Stimulated activated CD8-positive, alpha-beta memory T cell treated with anti-CD3 and anti-CD28 coated beads, Interleukin-12 subunit alpha, Interleukin-12 subunit beta, amount 100 ng/mL, for 24 hours (primary cell): ENCODE data around the gene GHR.
"Not testable (repeated sequence)": the region's sequence is repeated elsewhere in the genome, so short reads cannot be mapped to it uniquely, and the experiment has no call there.

Experiments
- DNase-seq: peaks from one replicate; pipeline ENCODE4 v3.0.0-alpha.2; 2020; ENCODE audit errors: extremely low read depth

The GHR gene

GRCh38 chr5:42645138-42645537 lies 221.9 kb downstream of the GHR start:
- DNase-seq: no peak

GRCh38 chr5:42648036-42648435 lies 224.8 kb downstream of the GHR start:
- DNase-seq: no peak

GRCh38 chr5:42648915-42649314 lies 225.7 kb downstream of the GHR start:
- DNase-seq: no peak

- no peak for DNase-seq
These were observed 226.8 kb downstream of the GHR start for GRCh38 chr5:42650084-42650483.

GRCh38 chr5:42653705-42654104 lies 230.5 kb downstream of the GHR start:
- DNase-seq: no peak

GRCh38 chr5:42654645-42655044 lies 231.4 kb downstream of the GHR start:
- DNase-seq: no peak

GRCh38 chr5:42655982-42656650 lies 232.9 kb downstream of the GHR start:
- no peak for DNase-seq

GRCh38 chr5:42656651-42657015 lies 233.4 kb downstream of the GHR start:
- no peak for DNase-seq

GRCh38 chr5:42659869-42660268 lies 236.6 kb downstream of the GHR start:
- not testable (repeated sequence) for DNase-seq

GRCh38 chr5:42665857-42666256 lies 242.6 kb downstream of the GHR start:
- no peak for DNase-seq

GRCh38 chr5:42666869-42667268 lies 243.6 kb downstream of the GHR start:
- DNase-seq: no peak

GRCh38 chr5:42668254-42668653 lies 245.0 kb downstream of the GHR start:
- no peak for DNase-seq

GRCh38 chr5:42672925-42673324 lies 249.7 kb downstream of the GHR start:
- no peak for DNase-seq

GRCh38 chr5:42675602-42676001 lies 252.4 kb downstream of the GHR start:
- DNase-seq: no peak

GRCh38 chr5:42676362-42676761 lies 253.1 kb downstream of the GHR start:
- no peak for DNase-seq

- DNase-seq: no peak
These were observed 254.1 kb downstream of the GHR start for GRCh38 chr5:42677156-42677842.

GRCh38 chr5:42680046-42680445 lies 256.8 kb downstream of the GHR start:
- no peak for DNase-seq

GRCh38 chr5:42685078-42685477 lies 261.8 kb downstream of the GHR start:
- DNase-seq: not testable (repeated sequence)

- no peak for DNase-seq
These were observed 266.2 kb downstream of the GHR start for GRCh38 chr5:42689391-42689790.

GRCh38 chr5:42691413-42691937 lies 268.2 kb downstream of the GHR start:
- no peak for DNase-seq

GRCh38 chr5:42701351-42702059 lies 278.3 kb downstream of the GHR start:
- no peak for DNase-seq

- DNase-seq: no peak
These were observed 280.0 kb downstream of the GHR start for GRCh38 chr5:42703238-42703637.

- DNase-seq: no peak
These were observed 292.5 kb downstream of the GHR start for GRCh38 chr5:42715785-42716184.
